Stimulated activated CD4-positive, alpha-beta T cell treated with anti-CD3 and anti-CD28 coated beads, TNF-alpha, amount 100 ng/mL, for 1 hour (primary cell): ENCODE measurements around the gene EPHB3.

Source experiments
- DNase-seq, 3 donors: peaks; one replicate each; pipeline ENCODE4 v3.0.0-alpha.2; 2020; ENCODE audit warnings: low read depth in 3 of 3, low spot score in 1 of 3

EPHB3 gene

DNA sequence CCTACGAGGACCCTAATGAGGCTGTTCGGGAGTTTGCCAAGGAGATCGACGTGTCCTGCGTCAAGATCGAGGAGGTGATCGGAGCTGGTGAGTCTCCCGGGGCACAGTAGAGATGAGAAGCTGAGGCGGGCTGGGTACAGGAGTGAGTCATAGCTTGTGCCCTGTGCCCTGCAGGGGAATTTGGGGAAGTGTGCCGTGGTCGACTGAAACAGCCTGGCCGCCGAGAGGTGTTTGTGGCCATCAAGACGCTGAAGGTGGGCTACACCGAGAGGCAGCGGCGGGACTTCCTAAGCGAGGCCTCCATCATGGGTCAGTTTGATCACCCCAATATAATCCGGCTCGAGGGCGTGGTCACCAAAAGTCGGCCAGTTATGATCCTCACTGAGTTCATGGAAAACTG is 17.9 kb downstream of the EPHB3 start:
- DNase-seq: no peak

DNA sequence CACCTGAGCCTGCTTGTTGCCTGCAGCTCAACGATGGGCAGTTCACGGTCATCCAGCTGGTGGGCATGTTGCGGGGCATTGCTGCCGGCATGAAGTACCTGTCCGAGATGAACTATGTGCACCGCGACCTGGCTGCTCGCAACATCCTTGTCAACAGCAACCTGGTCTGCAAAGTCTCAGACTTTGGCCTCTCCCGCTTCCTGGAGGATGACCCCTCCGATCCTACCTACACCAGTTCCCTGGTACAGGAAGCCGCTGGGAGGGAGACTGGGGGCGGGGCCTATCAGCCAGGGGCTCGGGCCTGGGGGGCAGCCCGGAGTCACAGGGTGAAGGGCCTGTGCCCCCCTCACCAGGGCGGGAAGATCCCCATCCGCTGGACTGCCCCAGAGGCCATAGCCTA is 18.8 kb downstream of the EPHB3 start:
- DNase-seq: no peak

DNA sequence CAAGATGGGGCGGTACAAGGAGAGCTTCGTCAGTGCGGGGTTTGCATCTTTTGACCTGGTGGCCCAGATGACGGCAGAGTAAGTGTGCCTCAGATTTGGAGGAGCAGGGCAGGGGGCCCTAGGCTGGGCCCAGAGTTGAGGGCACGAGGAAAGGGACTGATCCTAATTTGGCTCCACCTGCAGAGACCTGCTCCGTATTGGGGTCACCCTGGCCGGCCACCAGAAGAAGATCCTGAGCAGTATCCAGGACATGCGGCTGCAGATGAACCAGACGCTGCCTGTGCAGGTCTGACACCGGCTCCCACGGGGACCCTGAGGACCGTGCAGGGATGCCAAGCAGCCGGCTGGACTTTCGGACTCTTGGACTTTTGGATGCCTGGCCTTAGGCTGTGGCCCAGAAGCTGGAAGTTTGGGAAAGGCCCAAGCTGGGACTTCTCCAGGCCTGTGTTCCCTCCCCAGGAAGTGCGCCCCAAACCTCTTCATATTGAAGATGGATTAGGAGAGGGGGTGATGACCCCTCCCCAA is 19.8 kb downstream of the EPHB3 start:
- DNase-seq: no peak

DNA sequence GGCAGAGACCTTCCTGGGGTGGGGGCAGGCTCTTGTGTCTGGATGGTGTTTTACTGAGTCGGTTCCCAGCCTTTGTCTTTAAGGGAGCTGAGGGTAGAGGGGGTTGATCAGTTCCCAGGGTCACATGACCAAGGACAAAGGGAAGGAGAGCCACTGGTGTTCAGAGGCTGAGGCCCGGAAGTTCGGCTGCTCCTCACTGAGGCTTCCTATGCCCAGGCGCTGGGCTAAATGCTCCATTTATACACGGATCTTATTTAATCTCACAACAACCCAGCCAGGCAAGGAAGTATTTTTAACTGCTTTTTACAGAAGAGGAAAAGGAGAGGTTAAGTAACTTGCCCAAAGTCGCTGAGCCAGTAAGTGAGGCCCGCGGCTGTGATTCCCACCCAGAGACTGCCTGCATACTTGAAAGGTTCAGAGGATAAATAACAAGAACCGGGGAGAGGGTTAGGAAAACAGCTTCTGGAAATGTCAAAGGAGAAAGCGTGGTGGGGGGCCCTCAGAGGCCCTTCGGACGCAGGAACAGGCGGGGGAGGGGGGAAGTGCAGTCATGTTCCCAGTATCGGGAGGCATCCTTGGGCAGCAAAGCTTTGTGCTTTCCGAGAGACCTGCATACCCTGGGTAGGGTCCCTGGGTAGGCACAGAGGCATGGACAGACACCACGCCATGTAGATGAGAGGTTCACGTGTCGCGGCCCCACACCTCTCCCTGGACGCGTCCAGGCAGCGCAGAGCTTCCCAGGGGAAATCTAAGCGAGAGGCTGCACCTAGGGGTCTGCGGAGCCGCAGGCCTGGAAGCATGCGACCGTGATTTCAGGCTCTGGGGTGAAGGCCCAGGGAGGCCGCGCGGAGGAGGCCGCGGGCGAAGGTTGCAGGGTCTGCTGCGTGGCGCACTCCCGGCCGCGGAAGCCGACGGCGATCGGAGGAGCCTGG is 21.3 kb downstream of the EPHB3 start:
- DNase-seq: no peak

DNA sequence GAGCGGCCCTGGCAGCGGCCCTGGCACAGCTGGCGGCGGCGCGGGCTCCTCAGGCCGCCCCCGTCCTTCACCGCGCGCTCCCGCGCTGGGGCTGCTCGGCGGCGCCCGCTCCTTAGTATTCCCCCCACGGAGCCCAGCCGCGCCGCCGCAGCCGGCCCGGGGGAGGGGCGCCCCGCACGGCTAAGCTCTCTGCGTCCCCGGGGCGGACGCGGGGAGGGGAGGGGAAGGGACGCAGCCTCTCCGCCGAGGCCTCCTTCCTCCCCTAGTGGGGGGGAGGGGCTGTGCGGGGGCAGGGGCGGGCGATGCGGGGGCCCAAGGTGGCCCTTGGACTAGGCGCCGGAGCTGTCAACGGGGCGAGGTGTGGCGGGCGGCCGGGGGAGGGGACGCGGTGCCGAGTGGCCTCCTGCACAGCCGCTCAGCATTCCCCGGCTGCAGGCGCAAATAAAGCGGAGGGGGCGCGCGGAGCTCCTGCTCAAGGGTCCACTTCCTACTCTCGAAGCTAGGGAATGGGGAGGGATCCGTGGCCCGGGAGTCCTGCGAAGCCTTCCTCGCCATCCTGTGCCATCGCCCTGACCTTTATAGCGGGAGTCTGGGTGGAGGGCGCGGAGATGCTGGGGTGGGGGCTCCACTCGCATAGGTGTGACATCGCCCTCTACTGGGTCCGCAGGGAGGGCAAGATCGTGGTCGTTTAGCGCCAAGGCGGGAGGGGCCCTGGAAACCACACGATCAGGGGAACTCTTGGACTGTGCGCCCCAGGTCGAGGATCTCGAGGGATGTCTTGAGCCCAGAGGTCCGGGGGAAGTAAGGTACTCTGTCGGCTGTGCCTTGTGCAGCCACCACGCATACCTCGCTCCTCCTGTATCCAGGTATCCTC is 22.2 kb downstream of the EPHB3 start:
- DNase-seq: no peak

DNA sequence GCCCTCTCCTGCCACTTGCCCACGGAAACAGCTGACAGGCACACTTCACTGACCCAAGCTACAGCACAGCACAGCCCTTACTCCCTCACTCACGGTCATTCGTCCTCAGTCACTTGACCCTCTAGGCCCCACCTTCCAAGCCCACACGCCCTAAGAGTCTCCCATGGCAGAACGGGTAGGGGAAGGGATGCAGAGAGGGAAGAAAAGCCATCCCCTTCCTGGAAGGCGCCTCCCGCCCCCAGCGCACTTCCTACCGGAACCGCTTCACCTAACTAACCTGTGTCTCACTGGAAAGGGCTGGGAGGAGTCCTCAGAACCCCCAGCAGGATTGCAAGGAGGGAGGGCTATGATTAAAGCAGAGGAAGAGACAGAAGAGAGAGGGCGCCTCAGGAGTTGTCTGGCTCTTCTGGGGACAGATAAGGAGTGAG is 22.9 kb downstream of the EPHB3 start:
- no peak for DNase-seq

DNA sequence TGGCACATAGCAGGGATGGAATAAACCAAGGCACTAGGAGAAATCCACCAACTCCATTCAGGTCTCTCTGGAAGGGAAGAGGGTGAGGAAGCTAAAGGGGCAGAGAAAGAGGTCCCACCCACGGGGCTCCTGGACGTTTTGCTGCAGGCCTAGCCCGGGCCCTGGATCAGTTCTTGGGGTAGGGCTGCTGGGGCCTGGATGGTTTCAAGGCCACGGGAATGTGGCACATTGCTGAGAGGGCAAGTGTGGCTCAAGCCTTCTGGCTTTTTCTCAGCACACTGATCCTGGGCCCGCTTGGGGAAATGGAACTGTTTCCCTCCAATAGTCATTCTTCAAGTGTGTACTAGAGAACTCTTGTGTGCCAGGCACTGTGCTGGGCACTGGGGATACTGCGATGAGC is 24.0 kb downstream of the EPHB3 start:
- DNase-seq: no peak

DNA sequence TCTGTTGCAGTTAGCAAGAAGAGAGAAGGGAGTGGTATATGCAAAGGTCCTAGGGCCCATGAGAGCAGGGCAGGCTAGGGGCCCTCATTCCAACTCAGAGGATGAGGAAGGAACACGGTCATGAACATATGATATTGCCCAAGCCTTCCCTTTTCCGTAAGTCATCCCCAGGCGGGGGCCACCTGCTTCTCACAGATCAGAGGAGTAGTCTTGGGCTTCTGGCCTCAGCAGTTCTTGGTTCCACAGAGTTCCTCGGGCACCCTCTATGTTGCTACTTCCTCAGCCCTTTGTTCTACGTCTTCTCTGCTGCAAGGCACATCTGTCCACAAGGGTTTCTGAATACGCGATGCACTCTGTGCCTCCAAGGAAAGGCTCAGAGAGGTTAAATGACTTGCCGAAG is 25.3 kb downstream of the EPHB3 start:
- no peak for DNase-seq

DNA sequence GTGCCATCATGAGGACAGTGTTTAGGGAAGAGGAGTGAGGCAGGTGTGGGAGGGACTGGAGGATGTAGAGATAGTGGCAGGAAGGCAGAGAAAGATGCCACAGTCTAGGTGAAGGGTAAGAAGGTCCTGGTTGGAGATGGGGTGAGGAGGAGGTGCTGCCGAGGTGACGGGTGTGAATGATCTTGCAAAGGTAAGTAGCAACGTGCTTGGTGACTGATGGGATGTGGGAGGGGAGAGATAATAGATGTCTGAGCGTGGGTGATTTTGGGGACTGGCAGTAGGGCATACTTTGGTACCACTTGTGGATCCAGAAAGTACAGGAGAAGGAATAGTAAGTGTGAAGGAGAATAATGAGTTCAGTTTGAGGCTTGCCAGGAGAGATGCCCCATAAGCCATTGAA is 27.2 kb downstream of the EPHB3 start:
- DNase-seq: no peak

DNA sequence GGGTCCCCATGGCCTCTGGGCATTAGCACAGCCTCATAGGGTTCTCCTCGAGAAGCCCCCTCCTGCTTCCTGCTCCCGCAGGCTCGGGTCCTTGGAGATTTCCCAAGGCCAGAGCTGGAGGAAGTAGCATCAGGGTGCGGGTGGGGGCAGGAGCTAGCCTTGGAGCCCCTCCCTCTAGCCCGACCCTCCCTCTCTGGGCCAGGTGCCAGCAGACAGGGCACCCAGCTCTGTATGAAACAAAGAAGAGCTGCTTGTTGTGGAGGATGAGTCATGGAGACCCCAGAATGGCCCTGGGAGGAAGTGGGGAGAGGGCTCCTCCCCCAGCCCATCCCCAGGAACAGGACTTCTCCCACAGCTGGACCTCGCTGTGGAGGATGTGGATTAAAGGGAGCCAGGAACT is 29.2 kb downstream of the EPHB3 start:
- no peak for DNase-seq

DNA sequence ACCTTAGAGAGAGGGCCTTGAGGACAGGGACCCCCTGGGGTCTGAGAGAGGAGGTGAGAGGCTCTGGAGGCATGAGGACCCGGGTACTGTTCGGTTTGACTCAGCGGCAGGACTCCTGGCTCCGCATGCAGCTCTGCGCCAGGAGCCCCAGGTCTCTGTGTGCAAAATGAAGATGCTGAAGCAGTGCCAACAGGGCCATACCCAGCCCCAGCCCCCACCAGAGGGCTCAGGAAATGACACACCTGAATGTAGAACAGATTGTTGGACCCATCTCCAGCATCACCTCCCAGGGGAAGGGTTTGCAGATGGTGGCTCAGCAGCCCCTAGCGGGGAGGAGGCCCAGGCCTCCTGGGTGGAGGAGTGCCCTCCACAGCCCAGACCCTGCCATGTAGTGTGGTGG is 30.2 kb downstream of the EPHB3 start:
- no peak for DNase-seq

DNA sequence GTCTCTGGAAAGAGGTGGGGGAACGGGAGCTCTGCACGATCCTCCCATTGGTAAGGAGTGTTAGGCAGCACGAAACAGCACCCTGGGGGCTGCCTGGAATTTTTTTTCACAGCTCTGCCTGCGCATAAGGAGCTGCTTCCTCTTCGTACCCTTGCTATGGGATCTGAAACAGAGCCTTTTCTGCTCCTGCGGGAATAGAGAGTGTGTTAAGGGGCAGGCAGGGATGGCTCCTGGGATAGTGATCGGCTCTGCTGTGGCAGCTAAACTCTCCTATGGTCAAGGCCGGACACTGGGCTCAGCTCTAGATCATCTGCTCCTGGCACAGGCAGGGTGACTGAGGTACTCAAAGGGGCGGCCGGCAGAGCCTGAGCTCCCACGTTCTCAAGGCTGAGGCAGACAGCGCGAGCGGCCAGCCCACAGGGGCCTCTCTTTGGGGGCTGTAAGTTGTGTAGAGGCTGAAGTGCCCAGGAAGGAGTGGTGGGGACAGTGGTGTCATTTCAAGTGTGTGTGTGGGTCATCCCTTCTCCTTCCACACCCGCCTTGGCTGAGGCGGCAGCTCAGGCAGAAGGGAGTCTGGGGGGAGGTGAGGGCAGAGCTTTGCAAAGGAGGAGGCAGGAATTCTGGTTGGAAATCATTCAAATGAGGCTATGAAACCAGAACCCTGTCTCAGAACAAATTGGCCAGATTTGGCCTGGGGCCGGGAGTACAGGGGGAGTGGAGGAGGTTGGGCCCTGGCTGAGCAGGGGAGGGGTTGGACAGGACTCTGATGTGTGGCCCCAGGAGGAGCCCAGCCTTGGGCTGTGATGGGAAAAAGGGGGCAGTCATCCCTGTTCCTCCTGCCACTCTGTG is 31.0 kb downstream of the EPHB3 start:
- no peak for DNase-seq

DNA sequence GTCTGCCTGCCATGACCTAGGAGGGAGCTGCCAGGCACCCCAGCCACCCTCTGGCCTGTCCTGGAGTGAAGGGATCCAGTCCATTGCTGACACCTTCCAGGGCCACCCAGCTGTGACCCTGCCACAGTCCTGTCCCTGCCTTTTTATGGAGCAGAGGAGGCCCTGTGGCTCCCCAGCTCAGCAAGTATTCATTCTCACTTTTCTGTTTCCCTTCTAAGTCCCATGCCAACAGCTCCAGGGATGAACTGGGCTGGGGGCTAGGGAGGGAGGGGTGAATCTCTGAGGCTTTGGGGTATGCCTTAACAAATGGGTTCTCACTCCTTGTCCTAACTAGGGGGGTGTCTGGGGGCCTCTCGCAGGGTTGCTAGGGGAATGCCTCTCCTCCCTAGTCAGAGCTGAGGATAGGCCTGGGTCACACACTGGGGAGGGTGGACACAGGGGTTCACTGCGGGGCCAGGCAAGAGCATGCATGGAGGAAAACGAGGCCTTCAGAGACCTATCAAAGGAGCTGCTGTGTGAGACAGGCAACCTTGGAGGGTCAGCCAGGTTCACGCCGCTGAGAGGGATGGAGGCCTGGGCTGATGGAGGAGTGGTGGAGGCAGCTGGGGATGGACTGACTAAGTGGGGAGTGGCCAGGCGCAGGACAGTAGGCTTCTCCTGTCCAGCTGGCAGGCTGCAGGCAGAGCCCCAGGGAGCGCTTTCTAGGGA is 31.8 kb downstream of the EPHB3 start:
- DNase-seq: no peak

DNA sequence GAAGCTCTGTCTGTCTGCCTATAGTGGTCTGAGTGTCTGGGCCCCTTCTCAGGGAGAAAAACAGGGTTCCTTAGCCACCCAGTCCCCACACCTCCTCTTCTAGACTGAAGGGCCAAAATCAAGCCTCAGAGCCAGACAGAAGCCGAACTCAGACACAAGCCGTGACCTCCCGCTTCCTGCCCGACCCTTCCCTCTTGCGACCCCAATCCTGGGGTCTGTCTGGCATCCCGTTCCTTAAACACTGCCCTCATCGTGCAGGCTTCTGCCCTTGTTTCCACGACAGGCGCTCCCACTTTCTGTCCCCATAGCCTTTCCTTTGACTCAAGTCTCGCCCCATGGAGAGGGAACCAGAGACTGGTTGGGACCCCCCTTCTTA is 32.3 kb downstream of the EPHB3 start:
- no peak for DNase-seq

DNA sequence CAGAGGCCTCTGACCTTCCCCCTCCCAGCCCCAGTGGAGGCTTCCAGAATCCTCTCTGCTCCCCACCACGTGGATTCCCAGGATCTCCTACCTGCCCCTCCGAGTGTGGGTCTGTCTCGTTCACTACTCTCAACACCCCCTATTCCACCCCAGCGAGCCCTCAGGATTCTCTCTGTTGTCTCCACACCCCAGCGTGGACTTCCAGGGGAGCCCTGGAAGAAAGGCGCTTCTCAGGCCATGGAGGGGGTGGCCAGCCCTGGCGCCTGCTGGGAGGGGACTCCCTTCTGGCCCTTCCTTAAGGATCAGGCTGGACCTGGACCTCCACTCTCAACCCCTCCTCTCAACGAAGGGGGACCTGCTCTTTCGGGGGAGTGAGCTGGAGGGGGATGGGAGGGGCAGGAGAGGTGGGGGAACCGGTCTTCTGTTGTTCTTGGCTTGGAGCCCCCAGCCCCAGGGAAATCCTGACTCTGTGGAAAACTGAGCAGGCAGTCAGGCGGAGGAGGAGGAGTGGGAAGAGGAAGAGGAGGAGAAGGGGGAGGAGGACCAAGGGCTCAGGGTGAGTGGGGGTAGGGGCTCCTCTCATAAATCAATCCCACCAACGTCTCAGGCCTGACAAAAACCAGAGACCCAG is 32.9 kb downstream of the EPHB3 start:
- DNase-seq: no peak

DNA sequence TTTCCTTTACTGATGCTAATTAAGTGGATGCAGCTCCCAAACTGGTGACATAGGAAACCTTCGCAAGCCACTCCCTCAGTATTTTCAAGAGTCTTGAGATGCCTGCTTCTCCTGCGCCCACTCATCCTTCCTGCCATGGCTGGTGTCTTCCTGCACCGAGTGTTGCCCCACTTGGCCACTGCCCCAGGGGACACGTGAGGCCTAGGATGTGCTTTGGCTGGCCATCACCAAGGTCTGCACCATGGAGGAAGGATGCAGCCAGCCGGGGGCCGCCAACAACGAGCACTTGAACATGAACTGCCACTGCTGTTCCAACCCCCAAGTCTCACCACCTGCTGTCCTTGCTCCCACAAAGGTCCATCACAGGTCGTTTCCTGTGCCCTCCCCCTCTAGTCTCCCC is 34.1 kb downstream of the EPHB3 start:
- DNase-seq: no peak

DNA sequence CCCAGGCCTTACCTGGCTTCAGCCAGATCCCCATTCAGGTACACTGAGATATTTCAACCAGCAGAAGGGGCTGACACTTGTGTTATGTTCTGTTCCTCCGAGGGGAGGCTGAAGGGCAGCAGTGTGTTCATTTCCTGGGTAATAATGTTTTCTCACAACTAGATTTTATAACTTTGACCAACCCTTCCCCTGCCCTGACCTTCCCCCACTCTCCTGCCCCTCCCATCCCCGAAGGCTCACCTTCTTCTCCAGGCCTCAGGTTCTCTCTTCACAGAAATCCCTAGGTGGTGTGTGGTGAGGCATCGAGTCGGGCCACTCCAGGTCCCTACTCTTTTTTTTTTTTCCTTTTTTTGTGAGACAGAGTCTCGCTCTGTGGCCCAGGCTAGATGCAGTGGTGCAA is 34.6 kb downstream of the EPHB3 start:
- no peak for DNase-seq

DNA sequence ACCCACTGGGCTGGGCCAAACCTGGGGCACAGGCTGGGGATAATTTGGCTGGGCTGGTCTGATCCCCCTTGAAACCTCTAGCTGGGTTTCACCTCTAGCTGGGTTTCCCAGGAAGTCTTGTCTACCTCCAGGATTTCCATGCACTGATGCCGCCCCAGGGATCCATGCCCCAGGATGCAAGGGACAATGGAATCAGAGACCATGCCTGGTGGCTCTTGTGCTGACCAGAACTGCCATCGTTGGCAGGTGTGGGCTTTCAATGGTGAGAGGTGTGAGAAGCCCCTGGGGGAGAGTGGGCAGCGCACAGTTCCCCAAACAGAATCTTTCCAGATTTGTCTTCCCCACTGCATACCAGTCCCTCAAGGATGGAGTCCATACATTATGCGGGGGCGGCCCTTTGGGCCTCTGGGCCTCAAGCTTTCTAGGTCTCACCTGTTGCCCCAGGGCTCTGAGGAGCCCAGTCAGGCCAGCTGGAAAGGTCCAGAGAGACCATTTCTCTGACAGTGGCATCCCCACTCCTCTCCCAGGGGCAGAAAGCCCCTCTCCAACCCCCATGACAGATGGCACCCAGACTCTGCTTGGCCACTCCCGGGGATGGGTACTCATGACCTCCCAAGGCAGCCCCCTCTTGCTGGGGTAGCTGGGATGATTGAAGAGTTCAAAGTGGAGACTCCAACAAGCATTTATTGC is 35.4 kb downstream of the EPHB3 start:
- no peak for DNase-seq

DNA sequence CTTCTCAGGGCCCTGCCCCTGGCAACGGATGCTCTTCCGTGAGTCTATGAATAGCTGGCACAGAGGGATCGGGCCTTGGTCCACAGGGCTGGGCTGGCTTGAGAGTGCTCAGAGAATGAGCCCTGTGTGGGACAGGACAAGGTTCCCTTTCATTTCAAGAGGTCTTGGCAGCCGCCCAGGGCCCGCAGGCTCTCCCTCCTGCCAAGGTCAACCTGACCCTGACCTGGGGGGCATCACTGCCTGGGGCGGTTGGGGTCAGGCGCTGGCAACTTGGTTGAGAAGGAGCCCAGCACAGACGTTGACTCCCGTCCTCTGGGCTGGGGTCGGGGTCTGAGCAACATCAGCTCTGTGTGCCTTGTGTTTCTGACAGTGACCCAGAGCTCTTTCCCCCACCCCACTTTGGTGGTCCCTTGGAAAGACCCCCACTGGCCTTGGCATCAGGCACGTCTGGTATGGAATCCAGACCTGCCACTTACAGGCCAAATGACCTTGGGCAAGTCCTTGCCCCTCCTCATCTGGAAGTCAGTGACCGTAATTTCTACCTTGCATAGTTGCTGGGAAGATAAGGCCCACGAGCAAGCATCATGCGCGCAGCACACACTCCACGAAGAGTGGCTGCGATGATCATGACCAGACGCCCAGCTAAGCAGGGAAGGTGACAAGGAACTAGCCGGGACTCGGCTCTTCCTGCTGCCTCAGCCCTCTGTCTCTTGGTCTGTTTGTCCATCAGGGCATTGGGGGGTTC is 36.4 kb downstream of the EPHB3 start:
- no peak for DNase-seq
